ACC112 (cell line): ENCODE data around the gene SORCS2.

Experiments used
- H2AFZ ChIP-seq: fragments of 200-600 bp; sonication (generic); one replicate; pipeline ENCODE4 v1.6.0; 2017; ENCODE audit warnings: antibody characterized with exemption, low read length; ENCODE audit not compliant: unreplicated experiment
- H3K27ac ChIP-seq: fragments of 200-600 bp; sonication (generic); 2 replicates; pipeline ENCODE4 v1.5.1; 2014; ENCODE audit warnings: low read depth, mild to moderate bottlenecking, antibody characterized with exemption, low read length, moderate library complexity
- H3K27me3 ChIP-seq: fragments of 200-600 bp; sonication (generic); 2 replicates; pipeline ENCODE4 v1.6.1; 2014; ENCODE audit warnings: mild to moderate bottlenecking, antibody characterized with exemption, low read length, moderate library complexity, mixed read lengths; ENCODE audit not compliant: insufficient read depth
- H3K36me3 ChIP-seq: fragments of 200-600 bp; sonication (generic); 2 replicates; pipeline ENCODE4 v1.6.1; 2016; ENCODE audit warnings: mild to moderate bottlenecking, antibody characterized with exemption, low read length, moderate library complexity, mixed read lengths; ENCODE audit not compliant: insufficient read depth
- H3K4me1 ChIP-seq: fragments of 200-600 bp; sonication (generic); one replicate; pipeline ENCODE4 v1.6.1; 2016; ENCODE audit warnings: low read length, mixed read lengths; ENCODE audit not compliant: insufficient read depth, unreplicated experiment, control insufficient read depth
- H3K4me3 ChIP-seq: fragments of 200-600 bp; sonication (generic); 2 replicates; pipeline ENCODE4 v1.5.1; 2014; ENCODE audit warnings: mild to moderate bottlenecking, low read depth, low read length
- H3K79me2 ChIP-seq: fragments of 200-600 bp; sonication (generic); one replicate; pipeline ENCODE4 v1.6.0; 2016; ENCODE audit warnings: low read length; ENCODE audit not compliant: control insufficient read depth, unreplicated experiment, insufficient read depth

SORCS2 gene

DNA sequence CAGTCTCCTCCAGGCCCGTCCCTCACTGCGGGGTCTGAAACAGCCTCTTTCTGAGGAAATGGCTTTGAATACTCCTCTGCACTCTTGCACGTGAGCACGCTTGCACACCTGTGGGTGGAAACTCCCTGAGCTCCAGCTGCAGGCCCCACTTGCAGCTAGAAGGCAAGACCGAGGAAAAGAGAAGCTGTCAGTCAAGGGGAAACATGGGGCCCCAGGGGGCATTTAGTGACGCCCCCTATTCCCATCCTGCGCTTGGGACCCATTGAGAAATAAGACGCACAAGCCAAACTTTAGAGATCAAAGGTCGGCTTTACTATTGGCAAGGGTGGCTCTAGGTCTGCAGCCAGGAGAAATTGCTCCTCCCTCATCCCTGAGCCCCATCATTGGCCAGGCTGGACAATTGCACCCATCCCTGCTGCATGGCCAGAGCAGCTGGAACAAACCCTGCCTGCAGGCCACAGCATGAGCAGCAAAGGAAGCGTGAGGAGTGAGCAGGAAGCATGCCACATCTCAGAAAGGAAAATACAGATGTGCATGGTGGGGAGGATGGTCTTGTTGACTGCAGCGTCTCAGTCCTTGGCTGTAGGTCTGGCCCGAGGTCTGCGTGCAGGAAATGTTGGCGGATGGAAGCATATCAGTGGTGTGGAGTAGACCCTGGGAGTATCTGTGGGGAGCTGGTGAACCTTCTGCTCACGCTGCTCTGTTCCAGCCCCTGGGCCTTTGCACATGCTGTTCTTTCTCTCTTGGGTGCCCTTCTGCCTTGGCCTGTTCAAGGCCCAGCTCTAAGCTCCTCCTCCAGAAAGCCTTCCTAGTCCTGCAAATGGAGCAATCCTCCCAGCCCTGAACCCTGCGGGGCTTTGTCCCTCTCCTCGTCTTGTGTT is 148.5 kb downstream of the SORCS2 start:
- no peaks in the 10 kb centered on the region for H3K4me1 ChIP-seq
- no peak overlapping the region for H3K4me3 ChIP-seq
- no peak overlapping the region for H3K27ac ChIP-seq
- H2AFZ ChIP-seq = no peak overlapping the region
- no peaks in the 10 kb centered on the region for H3K79me2 ChIP-seq
- H3K27me3 ChIP-seq = peaks cover 4% of the 10 kb centered on the region; the same call in 1 of the 2 replicates
- H3K36me3 ChIP-seq = no peaks in the 10 kb centered on the region

DNA sequence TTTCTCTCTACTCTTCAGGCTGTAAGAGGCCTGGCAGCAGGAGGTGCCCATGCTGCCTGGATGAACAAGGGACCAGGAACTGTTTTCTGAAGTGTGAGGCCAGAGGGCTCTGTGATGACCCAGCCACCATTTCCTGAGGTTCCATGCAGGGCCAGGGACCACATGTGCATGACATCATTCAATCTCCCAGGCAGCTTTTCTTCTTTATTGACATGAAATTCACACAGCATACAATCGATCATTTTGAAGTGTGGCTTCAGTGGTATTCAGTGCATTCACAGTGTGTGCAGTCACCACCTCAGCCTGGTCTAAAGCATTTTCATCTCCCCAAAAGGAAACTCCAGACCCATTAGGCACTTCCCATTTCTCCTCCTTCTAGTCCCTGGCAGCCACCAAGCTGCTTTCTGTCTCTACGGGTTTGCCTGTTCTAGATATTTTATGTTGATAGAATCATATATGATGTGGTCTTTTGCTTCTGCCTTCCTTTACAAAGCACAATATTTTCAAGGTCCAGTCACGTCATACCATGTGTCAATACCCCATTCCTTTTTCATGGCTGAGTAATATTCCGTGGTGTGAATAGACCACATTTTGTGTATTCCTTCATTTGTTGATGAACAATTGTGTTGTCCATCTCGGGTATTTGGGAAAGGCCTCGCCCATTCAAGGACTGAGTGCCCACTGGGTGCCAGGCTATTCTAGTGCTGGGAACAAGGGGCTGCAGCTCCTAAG is 149.3 kb downstream of the SORCS2 start:
- Histone ChIP-seq H3K36me3 (no peaks in the 10 kb centered on the region), H3K4me1 (no peaks in the 10 kb centered on the region), H3K27ac (no peak overlapping the region), H3K4me3 (no peak overlapping the region), H2AFZ (no peak overlapping the region), H3K27me3 (peaks cover 6% of the 10 kb centered on the region; the same call in 1 of the 2 replicates), H3K79me2 (no peaks in the 10 kb centered on the region)

DNA sequence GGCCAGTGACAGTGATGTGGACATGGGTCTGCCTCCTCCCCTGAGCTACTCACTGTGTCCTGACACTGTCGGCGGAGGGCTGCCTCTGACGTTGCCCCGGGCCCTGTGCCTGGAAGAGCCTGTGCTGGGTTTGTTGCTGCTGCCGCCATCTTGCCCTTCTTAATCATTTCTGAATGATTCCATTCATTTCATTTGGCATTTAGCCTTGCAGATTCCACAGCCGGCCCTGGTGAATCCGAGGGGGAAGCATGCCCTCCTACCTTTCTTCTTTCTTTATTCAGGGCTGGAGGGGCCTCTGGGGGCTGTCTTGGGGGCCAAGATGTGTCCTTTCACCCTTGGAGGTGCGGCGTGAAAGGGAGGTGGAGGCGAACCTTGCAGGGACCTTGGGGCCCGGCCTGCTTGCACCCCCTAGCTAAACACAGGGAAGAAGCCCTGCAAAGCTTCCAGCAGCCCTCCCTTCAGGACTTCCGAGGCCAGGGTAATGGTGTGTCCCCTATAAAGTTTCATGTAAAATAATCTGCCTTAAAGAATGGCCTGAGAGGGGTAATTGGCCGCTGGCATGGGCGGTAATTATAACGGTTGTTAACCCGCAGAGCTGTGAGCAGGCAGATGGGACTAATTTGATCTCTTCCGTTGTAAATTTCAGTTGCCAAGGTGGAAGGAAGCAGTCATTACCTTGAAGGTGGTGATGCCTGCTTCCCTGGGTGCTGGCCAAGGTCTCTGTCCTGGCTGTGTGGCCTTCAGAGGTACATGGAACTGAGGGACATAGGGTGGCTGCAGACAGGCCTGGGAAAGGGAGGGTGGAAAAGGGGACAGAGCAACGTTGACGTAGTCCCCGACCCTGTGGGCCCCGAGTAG is 150.1 kb downstream of the SORCS2 start:
- Histone ChIP-seq H3K79me2 (no peaks in the 10 kb centered on the region), H3K4me3 (no peak overlapping the region), H2AFZ (no peak overlapping the region), H3K36me3 (no peaks in the 10 kb centered on the region), H3K27me3 (peaks cover 6% of the 10 kb centered on the region; the same call in 1 of the 2 replicates), H3K4me1 (no peaks in the 10 kb centered on the region), H3K27ac (no peak overlapping the region)

DNA sequence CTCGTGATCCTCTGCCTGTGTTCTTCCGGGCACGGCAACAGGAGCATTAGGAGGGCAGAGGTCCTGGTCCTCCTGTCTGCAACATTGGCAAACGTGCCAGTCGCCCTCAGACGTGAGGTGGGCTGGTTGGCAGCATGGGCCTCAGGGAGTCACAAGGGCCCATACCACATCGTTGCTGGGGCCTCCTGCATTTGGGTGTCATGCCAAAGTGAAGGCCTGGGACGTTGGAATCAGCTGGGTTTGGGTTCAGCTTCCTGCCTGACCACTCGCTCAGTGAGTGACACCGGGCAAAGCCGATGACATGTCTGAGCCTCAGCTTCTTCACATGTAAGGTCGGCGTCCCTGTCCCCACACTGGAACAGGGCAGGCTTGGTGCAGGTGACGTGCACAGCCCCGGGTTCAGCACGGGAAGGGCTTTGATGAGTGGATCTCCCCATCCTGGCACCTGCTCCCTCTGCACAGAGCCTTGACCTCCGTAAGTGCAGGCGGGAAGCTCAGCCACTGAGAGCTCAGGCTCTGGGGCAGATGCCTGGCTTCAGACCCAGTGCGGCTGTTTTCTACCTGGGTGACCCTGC is 150.8 kb downstream of the SORCS2 start:
- H3K27me3 ChIP-seq = peaks cover 6% of the 10 kb centered on the region; the same call in 1 of the 2 replicates
- H3K79me2 ChIP-seq = no peaks in the 10 kb centered on the region
- H3K27ac ChIP-seq = no peak overlapping the region
- H3K4me3 ChIP-seq = no peak overlapping the region
- H2AFZ ChIP-seq = no peak overlapping the region
- H3K4me1 ChIP-seq = peaks cover 6% of the 10 kb centered on the region
- H3K36me3 ChIP-seq = no peaks in the 10 kb centered on the region

DNA sequence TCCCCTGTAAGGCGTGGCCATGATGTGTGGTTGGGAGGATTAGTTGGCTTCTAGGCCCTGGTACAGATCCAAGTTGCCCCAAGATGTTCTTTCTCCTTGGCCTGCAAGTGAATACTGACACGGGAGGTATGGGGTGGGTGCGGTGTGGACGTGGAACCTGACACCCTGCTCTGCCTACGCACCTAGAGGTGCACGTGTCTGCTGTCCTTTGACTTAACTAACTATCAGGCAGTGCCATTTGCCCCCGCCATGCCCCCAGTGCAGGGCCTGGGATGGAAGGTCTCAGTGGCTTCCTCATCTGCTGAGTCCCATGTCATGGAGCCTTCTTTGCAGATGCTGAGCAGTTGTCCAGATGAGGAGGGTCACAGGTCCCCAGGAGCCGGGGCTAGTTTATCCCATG is 151.6 kb downstream of the SORCS2 start:
- no peaks in the 10 kb centered on the region for H3K79me2 ChIP-seq
- no peaks in the 10 kb centered on the region for H3K36me3 ChIP-seq
- H3K27ac ChIP-seq = no peak overlapping the region
- no peak overlapping the region for H3K4me3 ChIP-seq
- no peak overlapping the region for H2AFZ ChIP-seq
- H3K27me3 ChIP-seq = peaks cover 6% of the 10 kb centered on the region; the same call in 1 of the 2 replicates
- H3K4me1 ChIP-seq = peaks cover 8% of the 10 kb centered on the region

DNA sequence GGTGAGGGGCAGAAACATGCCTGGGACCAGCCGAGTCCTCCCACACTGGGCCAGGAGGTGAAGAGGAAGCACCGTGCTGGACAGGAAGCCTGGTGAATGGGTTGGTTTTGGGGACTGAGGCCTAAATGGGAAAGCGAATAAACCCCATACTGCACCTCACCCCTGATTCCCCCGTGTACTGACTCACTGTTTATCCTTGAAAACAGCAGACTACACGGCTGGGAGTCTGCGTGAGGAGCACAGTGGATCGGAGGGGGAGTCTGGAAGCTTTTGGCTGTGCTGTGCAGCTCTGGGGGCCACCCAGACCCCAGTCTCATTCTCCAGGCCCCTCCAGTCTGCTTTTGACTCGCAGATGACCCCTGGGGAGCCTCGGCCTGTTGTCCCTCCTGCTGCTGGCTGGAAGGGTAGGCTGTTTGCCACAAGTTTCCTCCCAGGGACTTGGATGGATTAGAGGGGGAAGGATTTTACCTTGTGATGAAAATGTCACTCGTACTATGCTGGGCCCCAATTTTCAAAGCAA is 152.4 kb downstream of the SORCS2 start:
- no peak overlapping the region for H3K27ac ChIP-seq
- H3K4me1 ChIP-seq = peaks cover 8% of the 10 kb centered on the region
- H3K27me3 ChIP-seq = peaks cover 6% of the 10 kb centered on the region; the same call in 1 of the 2 replicates
- no peaks in the 10 kb centered on the region for H3K79me2 ChIP-seq
- no peaks in the 10 kb centered on the region for H3K36me3 ChIP-seq
- no peak overlapping the region for H3K4me3 ChIP-seq
- no peak overlapping the region for H2AFZ ChIP-seq

DNA sequence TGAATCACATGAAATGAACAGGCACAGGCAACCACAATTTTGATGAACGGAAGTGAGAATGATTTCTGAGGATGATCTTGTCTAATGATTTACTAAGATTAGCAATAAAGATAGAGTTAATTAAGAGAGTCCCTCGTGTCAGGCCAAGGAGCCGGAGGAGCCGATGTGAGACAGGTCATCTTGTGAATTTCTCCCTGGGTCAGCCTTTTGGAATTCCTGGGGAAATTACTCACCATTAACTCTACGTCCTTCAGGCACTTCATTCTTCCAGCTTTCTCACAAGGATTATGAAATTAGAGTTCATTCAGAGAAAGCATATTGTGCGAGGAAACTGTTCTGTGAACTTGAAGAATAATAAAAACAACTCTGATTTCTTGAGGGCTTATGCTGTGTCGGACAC is 155.6 kb downstream of the SORCS2 start:
- Histone ChIP-seq H3K4me1 (peaks cover 8% of the 10 kb centered on the region), H3K36me3 (no peaks in the 10 kb centered on the region), H3K79me2 (no peaks in the 10 kb centered on the region), H3K4me3 (no peak overlapping the region), H2AFZ (no peak overlapping the region), H3K27ac (no peak overlapping the region), H3K27me3 (peaks cover 14% of the 10 kb centered on the region; the same call in 1 of the 2 replicates)

DNA sequence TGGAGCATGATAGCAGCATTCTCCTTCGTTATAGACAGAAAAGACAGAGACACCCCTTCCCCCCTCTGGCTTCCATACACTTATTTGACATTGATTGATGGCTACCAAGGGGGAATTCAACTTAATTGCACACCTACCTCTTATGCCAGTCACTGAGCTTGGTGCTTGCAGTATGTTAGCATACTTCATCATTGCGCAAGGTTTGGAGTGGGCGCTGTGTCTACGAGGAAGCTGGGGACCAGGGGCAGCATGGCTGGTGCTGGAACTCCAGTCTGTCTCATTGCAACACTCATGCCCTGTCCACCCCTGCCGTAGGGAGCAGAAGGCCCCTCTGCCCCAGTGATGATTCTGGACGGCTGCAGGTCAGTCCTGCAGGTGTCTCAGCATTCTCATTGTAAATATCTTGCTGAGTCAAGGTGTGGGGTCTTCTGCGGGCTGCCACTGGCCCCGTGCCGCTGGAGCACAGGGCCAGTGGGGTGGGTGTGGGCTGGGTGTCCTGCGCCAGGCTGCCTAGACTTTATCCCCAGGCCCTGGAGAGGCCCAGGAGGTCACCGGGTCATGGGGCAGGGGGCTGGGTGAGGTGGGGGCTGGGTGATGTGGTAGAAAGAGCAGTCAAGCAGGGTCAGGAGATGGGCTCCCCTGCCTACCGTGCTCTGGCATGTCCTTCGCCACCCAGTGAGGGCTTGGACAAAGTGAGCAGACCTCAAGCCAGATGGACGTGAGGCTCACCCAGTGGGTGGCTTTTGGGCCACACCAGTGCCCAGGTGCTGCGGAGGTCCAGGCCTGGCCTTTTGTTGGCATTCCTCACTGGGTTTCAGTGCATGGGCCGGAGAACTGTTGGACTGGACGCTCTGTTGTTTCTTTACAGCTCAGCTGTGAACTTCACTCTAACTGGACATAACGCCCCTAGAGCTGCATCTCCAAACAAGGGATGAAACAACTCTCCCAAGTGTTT is 156.9 kb downstream of the SORCS2 start:
- Histone ChIP-seq H2AFZ (no peak overlapping the region), H3K27me3 (peaks cover 14% of the 10 kb centered on the region; the same call in 1 of the 2 replicates), H3K4me1 (peaks cover 8% of the 10 kb centered on the region), H3K36me3 (no peaks in the 10 kb centered on the region), H3K27ac (no peak overlapping the region), H3K4me3 (no peak overlapping the region), H3K79me2 (no peaks in the 10 kb centered on the region)

DNA sequence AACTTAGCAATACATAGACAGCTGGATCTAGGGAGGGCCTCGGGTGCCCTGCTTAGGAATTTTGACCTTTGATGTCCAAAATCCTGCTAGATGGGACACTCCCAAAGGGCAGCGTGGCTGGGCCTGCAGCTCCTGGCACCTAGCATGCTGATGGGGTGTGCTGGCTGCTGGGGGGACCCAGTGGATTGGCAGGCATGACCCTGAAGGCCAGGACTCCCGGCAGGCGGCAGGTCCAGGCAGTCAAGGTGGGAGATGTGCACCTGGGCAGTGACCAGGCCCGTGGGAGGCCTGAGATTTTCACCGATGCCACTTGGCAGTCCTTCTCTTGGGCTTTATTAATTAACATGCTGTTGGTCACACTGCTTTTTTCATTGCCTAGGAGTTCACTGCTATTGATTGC is 158.1 kb downstream of the SORCS2 start:
- Histone ChIP-seq H3K36me3 (no peaks in the 10 kb centered on the region), H3K79me2 (no peaks in the 10 kb centered on the region), H3K27ac (no peak overlapping the region), H2AFZ (no peak overlapping the region), H3K27me3 (peaks cover 14% of the 10 kb centered on the region; the same call in 1 of the 2 replicates), H3K4me1 (peaks cover 8% of the 10 kb centered on the region), H3K4me3 (no peak overlapping the region)
